Type B pancreatic cell (in vitro differentiated cells): ENCODE results near the gene TTC28. TPM values are rescaled to one million over a fixed set of nuclear protein-coding genes. Genes with fewer than 3 reads are reported as not detected.

ENCODE experiments used
- DNase-seq: peaks from one replicate; pipeline ENCODE4 v3.0.0; 2021; ENCODE audit warnings: mixed read lengths; ENCODE audit not compliant: unreplicated experiment; ENCODE audit errors: extremely low spot score
- H3K27ac Mint-ChIP-seq: 2 replicates; pipeline ENCODE4 v1.8.0; 2021; ENCODE audit warnings: mild to moderate bottlenecking, mixed read lengths
- H3K27me3 Mint-ChIP-seq: 2 replicates; pipeline ENCODE4 v1.8.0; 2021; ENCODE audit warnings: mixed read lengths
- H3K36me3 Mint-ChIP-seq: 2 replicates; pipeline ENCODE4 v1.8.0; 2021; ENCODE audit warnings: mixed read lengths
- H3K4me1 Mint-ChIP-seq: one replicate; pipeline ENCODE4 v1.8.0; 2021; ENCODE audit warnings: mixed read lengths; ENCODE audit not compliant: unreplicated experiment
- H3K4me3 Mint-ChIP-seq: 2 replicates; pipeline ENCODE4 v1.8.0; 2021; ENCODE audit warnings: mild to moderate bottlenecking, mixed read lengths
- H3K9me3 Mint-ChIP-seq: 2 replicates; pipeline ENCODE4 v1.8.0; 2021; ENCODE audit warnings: mixed read lengths
- CTCF ChIP-seq: fragments of 200-600 bp; sonication (generic); conservative IDR thresholded peaks from 2 replicates; pipeline ENCODE4 v1.5.0; 2021; ENCODE audit warnings: antibody characterized with exemption, mild to moderate bottlenecking
- total RNA-seq: library from RNA; stranded (reverse); gene quantifications from 2 replicates; pipeline ENCODE4 v1.2.1, GENCODE V29; 2021; ENCODE audit warnings: low replicate concordance

The TTC28 gene
- total RNA-seq, 1 donor from 2014 or later: 59.2 TPM

- H3K4me3 Mint-ChIP-seq: no peak overlapping the region
- TF ChIP-seq CTCF: no peak
- no peaks in the 10 kb centered on the region for H3K27me3 Mint-ChIP-seq
- H3K27ac Mint-ChIP-seq: peak overlapping the region; percentile 41
- peaks cover 36% of the 10 kb centered on the region for H3K4me1 Mint-ChIP-seq
- no peaks in the 10 kb centered on the region for H3K9me3 Mint-ChIP-seq
- DNase-seq: no peak
- H3K36me3 Mint-ChIP-seq: peaks cover 10% of the 10 kb centered on the region
Observed at GRCh38 chr22:28012832-28013460, 666.7 kb downstream of the TTC28 start.

GRCh38 chr22:28009272-28009827, 670.3 kb downstream of the TTC28 start:
- H3K27ac Mint-ChIP-seq: peak overlapping the region; percentile 31
- H3K4me3 Mint-ChIP-seq: no peak overlapping the region
- no peaks in the 10 kb centered on the region for H3K9me3 Mint-ChIP-seq
- no peaks in the 10 kb centered on the region for H3K27me3 Mint-ChIP-seq
- DNase-seq: peak; percentile 81
- H3K36me3 Mint-ChIP-seq: peaks cover 7% of the 10 kb centered on the region
- TF ChIP-seq CTCF: peak; percentile 99
- peaks cover 10% of the 10 kb centered on the region for H3K4me1 Mint-ChIP-seq

- H3K27me3 Mint-ChIP-seq: no peaks in the 10 kb centered on the region
- peaks cover 7% of the 10 kb centered on the region for H3K36me3 Mint-ChIP-seq
- DNase-seq: no peak
- H3K4me1 Mint-ChIP-seq: peaks cover 10% of the 10 kb centered on the region
- TF ChIP-seq CTCF: no peak
- no peak overlapping the region for H3K4me3 Mint-ChIP-seq
- H3K27ac Mint-ChIP-seq: no peak overlapping the region
- no peaks in the 10 kb centered on the region for H3K9me3 Mint-ChIP-seq
Observed at GRCh38 chr22:28008649-28009048, 671.0 kb downstream of the TTC28 start.

- H3K4me3 Mint-ChIP-seq: no peak overlapping the region
- H3K36me3 Mint-ChIP-seq: peaks cover 7% of the 10 kb centered on the region
Observed at GRCh38 chr22:28008056-28008455, 671.6 kb downstream of the TTC28 start.

GRCh38 chr22:28006271-28006670, 673.4 kb downstream of the TTC28 start:
- TF ChIP-seq CTCF: no peak
- H3K4me3 Mint-ChIP-seq: no peak overlapping the region
- no peak for DNase-seq
- H3K36me3 Mint-ChIP-seq: no peaks in the 10 kb centered on the region
- H3K4me1 Mint-ChIP-seq: peaks cover 10% of the 10 kb centered on the region
- H3K27ac Mint-ChIP-seq: no peak overlapping the region
- H3K9me3 Mint-ChIP-seq: no peaks in the 10 kb centered on the region
- H3K27me3 Mint-ChIP-seq: no peaks in the 10 kb centered on the region

More at GRCh38 chr22:28008056-28008455, 671.6 kb downstream of the TTC28 start:
- no peak for TF ChIP-seq CTCF
- DNase-seq: no peak
- H3K9me3 Mint-ChIP-seq: no peaks in the 10 kb centered on the region
- peaks cover 10% of the 10 kb centered on the region for H3K4me1 Mint-ChIP-seq
- H3K27me3 Mint-ChIP-seq: no peaks in the 10 kb centered on the region
- H3K27ac Mint-ChIP-seq: no peak overlapping the region
